GM19035 (cell line): ENCODE results near the gene HMCN2.

Experiments
- ATAC-seq: cut with Tn5 transposase; IDR thresholded peaks from one replicate; pipeline ENCODE4 v1.9.1; 2021; ENCODE audit not compliant: unreplicated experiment

Gene HMCN2, protein sequence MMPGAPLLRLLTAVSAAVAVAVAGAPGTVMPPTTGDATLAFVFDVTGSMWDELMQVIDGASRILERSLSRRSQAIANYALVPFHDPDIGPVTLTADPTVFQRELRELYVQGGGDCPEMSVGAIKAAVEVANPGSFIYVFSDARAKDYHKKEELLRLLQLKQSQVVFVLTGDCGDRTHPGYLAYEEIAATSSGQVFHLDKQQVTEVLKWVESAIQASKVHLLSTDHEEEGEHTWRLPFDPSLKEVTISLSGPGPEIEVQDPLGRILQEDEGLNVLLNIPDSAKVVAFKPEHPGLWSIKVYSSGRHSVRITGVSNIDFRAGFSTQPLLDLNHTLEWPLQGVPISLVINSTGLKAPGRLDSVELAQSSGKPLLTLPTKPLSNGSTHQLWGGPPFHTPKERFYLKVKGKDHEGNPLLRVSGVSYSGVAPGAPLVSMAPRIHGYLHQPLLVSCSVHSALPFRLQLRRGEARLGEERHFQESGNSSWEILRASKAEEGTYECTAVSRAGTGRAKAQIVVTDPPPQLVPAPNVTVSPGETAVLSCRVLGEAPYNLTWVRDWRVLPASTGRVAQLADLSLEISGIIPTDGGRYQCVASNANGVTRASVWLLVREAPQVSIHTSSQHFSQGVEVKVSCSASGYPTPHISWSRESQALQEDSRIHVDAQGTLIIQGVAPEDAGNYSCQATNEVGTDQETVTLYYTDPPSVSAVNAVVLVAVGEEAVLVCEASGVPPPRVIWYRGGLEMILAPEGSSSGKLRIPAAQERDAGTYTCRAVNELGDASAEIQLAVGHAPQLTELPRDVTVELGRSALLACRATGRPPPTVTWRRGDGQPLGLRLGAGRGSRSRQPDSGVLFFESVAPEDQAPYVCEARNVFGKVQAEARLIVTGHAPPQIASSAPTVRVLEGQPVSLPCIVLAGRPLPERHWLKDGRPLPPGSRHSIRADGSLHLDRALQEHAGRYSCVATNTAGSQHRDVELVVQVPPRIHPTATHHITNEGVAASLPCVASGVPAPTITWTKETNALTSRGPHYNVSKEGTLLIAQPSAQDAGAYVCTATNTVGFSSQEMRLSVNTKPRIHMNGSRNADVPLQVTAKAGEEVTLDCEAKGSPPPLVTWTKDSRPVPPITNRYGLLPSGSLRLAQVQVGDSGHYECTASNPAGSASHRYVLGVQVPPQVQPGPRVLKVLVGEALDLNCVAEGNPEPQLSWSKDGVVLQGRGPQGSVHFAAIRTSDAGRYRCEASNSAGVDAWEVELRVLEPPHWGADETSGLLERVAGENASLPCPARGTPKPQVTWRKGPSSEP (N-terminal part only)

DNA sequence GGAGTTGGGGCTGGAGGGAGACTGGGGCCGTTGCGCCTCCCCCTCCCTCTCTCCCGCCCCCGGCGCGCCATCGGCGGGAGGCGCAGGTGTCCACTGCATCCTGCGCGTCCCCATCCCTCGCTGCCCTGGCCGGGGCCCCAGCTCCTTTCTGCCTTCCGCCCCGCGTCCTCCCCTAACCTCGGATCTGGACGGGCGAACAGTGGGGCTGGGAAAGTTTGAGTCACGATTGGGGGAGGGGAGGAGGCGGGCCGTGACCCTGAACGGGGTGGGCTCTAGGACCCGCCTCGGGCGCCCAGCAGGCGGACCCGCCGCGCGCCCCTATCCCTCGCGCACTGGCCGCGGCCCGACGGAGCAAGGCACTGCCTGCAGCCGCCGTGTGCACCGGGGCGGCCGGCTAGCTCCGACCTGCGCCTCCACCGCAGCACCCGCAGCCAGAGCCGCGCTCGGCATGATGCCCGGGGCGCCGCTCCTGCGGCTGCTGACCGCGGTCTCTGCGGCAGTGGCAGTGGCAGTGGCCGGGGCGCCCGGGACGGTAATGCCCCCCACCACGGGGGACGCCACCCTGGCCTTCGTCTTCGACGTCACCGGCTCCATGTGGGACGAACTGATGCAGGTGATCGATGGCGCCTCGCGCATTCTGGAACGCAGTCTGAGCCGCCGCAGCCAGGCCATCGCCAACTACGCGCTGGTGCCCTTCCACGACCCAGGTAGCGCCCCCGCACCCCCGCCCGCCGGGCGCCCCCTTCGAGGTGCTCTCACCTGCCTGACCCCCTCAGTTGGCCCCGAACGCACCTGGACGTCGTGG lies at the start of gene HMCN2:
Gene HMCN2, plus strand, starts transcription at position 330 of the 805 bp plus-strand sequence. Its CDS starts 119 bp downstream, at position 449.
- ATAC-seq = no peak

GRCh38 chr9:130217838-130218237 lies 47.7 kb upstream of the HMCN2 start:
- no peak for ATAC-seq

- no peak for ATAC-seq
Measured at GRCh38 chr9:130219661-130220096, 45.9 kb upstream of the HMCN2 start.

- ATAC-seq = no peak
Measured at GRCh38 chr9:130220352-130220751, 45.2 kb upstream of the HMCN2 start.

DNA sequence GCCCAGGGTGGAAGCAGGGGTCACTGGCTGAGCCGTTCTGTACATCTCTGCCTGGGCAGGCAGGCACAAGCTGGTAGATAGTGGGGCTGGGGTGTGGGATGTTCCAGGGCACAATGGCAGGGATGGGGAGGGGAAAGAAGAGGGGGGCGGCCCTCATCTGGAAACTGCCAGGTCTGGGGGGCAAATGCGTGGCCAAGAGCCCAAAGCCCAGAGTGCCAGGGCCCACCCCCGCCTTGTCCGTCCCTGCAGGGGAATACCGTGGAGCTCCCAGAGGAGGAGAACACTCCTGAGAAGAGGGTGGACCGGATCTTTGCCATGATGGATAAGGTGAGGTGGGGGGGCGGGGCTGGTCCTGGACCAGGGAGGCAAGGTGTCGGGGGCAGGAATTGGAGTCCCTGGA lies 42.7 kb upstream of the HMCN2 start:
- ATAC-seq = no peak

GRCh38 chr9:130225071-130225470 lies 40.5 kb upstream of the HMCN2 start:
- no peak for ATAC-seq

DNA sequence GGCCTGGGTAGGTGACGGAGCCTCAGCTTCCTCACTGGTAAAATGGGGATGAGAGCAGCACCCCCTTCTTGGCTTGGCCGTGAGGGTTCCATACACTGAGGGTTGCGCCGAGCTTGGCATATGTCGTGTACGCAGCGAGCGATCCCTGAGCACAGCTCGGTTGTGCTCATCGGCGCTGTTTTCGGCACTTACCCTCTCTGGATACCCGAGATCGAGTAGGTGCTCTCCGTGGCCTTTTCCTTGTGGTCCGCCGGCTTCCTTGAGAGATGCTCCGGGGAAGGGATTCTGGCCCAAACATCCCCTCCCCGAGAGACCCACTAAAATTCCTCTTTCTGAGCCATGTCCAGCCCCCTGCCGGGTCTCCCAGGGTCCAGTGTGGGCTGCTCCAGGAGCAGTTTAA lies 40.0 kb upstream of the HMCN2 start:
- no peak for ATAC-seq

DNA sequence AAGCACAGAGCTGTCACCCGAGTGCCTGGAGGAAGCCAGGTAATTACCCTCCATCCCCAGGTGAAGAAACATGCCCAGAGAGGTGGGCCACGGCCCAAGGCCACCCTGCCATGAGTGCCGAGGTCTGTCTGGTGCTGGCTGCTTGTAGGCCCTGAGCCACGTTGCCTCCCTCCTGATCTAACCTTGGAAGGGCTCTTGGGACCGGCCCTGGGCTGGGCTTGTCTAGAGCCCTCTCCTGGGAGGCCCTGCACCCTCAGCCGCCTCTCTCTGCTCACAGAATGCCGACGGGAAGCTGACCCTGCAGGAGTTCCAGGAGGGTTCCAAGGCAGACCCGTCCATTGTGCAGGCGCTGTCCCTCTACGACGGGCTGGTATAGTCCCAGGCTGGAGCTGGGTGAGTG lies 39.4 kb upstream of the HMCN2 start:
- no peak for ATAC-seq

DNA sequence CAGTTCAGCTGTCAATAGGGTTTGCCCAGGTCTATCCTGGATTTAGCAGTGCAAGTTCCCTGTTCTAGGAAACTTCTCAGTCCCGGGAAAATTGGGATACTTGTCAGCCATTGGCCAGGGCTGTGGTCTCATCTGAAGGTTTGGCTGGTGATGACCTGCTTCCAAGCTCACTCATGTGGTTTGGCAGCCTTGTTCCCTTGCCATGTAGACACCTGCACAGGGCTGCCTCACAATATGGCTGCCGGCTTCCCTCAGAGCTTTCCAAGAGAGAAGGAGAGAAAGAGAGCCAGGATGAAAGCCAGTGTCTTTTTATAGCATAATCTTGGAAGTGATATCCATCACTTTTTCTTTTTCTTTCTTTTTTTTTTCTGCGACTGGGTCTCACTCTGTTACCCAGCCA lies 37.7 kb upstream of the HMCN2 start:
- no peak for ATAC-seq

DNA sequence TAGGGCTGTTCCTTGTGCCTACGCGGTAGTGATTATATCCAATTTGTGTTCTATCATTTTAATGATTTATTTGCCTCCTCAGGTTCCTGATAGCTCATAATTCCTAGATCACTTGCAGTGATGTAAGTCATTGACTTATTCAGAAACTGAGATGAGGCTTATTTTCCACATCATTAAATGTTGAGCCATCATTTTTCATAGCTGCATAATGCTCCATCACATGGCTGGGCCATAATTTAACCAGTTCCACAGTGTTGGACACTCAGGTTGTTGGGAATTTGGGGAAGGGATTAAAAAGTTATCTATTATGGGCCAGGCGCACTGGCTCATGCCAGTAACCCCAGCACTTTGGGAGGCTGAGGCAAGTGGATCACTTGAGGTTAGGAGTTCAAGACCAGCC lies 35.8 kb upstream of the HMCN2 start:
- ATAC-seq = no peak

DNA sequence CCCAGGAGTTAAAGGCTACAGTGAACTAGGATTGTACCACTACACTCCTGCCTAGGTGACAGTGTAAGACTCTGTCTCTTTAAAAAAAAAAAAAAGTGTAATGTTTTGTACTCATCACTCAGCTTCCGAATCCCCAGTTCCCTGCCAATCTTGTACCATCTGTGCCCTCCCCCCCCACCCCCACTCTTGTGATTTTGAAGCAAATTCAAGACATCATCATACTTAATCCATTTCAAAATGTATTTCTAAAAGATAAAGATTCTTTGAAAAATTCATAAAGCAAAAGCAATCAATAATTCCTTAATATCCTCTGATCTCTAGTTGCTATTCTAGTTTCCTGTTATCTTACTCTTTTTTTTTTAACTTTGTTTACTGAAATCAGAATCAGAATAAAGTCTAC lies 34.9 kb upstream of the HMCN2 start:
- ATAC-seq = no peak

DNA sequence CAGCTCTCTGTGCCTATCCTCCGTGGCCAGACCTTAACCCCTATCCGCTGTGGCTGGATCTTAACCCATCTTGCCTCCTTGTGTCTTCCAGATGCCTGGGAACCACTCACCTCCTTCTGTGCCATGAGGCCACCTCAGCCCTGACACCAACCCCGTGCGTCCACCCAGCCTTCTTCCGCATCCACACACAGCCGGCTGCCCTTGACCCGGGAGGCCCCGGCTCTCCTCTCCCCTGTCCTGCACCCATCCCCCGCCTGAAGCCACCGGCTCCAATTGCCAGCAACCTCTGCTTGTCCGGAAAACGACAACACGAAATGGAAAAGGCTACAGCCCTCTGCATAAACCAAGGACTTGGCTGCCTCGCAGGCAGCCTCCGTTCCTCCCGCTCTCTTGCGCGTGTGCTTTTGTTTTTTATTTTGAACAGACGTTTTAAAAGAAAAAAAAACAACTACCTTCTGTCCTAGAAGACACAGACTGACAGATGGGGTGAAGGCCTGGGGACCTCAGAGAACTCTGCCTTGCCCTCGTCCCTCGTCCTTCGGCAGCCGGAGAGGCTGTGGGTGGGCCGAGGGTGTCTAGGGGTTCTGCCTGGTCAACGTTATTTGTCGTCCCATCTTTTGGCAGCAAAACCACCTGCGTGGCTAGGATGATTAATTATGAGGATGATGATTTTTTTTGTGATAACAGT lies 32.5 kb upstream of the HMCN2 start:
- ATAC-seq = no peak

GRCh38 chr9:130233587-130233945 lies 32.0 kb upstream of the HMCN2 start:
- ATAC-seq = no peak

DNA sequence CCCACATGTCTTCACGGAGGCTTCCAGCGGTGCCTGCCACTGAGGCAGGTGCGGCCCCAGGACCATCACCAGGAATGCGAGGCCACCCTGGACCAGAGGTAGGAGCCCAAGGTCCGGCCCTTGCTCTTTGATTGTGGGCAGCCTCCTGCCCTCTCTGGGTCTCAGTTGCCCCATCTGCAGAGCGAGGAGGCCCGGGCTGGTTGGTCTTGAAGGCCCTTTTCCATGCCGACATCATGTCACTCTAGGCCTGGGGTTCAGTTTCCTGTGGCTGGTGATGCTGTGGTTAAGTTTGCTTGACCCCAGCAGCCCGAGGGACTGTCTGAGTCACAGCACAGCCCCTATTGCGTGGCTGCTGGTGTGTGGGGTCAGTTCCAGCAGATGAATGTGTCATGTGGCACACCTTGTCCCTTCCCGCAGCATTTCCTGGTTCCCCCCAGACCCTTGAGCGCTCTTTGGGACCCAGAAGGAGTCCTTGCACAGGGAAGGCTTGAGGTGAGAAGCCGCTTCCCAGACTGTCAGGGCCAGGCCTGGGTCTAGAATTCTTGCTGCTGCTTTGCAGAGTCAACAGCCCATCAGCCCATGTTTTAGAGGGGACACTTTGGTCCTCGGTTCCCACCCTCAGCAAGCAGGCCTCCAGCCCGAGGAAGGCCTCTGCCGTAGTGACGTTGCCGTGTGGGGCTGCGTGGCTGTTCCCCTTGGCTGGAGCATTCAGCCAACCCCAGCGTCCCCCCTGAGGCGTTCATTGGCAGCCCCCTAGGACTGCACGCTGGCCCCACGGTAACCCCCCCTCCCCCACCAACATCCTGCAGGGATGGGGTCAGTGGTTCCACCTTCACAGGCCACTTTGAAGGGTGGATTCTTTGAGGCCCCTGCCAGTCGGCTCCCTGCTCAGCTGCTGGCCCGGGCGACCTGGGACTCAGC lies 31.0 kb upstream of the HMCN2 start:
- ATAC-seq = no peak

DNA sequence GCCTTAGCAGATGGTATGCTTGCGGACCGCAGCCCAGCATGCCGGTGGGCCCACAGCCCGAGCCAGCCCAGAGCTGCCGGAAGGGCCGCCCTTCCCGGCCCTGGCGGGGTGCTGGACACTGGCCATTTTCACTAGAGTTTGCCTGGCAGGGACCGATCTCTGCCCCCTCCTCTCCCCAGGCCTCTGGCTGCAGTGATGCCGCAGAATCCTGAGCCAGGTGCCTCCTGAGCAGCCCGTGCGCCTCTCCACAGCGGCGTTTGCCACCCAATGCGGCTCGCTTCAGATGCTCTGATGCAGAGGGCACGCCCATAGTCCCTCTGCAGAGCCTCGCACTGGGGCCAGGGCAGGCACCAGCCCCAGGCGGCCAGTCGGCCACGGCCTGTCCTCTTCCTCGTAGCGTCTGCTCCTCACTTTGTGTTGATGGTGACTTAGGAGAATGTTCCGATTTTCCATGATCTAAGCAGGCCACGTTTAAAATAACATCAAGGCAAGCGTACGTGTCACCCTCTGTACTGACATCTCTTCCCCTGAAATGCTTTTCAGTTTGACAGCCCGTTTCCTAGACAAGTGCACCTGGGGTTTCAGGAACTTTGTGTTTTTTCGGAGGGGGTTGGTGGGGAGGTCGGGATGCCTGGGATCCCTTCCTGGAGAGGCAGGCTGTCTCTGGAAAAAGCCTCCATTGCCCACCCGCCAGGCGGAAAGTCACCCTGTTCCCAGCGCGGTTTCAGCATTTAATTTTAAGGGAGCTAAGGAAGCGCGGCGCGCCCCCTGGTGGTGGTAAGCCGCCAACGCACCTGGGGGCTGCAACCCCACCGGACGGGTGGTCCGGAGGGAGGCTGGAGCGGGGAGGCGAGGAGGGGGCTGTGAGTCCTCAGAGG lies 29.8 kb upstream of the HMCN2 start:
- no peak for ATAC-seq

- ATAC-seq = no peak
Measured at GRCh38 chr9:130236436-130236985, 29.0 kb upstream of the HMCN2 start.

DNA sequence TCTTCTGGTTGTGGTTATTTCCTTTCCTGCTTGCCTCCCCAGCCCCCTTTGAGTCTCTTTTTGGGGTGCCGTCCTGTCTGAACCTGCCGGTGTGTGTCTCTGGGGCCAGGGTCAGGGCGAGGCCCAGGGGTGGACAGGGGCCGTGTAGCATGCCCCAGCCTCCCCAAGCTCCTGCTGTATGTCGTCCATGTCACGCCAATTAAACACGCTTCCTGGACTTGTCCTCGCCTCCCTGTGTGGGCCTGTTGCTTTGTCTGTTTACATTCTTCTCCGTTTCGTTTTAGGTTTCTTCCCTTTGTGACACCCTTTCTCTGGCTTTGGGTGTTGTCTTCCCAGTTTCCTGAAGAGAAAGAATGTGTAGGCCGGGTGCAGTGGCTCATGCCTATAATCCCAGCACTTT lies 28.5 kb upstream of the HMCN2 start:
- no peak for ATAC-seq
